Measurements from ENCODE around the gene GATAD2B.
"Not testable (repeated sequence)": the region's sequence is repeated elsewhere in the genome, so short reads cannot be mapped to it uniquely, and the experiment has no call there.

The GATAD2B gene

DNA sequence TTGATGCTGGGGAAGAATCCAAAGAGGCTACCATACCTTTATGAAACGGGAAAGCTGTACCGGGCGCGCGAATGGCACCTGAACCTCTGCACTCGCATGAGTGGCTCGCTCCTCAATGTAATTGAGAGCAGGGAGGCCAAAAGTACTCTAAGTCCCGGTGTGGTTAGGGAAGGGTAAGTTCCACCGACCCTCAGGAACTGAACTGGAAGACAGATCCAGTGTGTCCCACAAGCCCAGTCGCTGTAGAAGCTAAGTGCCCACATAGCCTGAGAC is 1.0 kb downstream of the GATAD2B start:
- TF ChIP-seq, protein P1, sequence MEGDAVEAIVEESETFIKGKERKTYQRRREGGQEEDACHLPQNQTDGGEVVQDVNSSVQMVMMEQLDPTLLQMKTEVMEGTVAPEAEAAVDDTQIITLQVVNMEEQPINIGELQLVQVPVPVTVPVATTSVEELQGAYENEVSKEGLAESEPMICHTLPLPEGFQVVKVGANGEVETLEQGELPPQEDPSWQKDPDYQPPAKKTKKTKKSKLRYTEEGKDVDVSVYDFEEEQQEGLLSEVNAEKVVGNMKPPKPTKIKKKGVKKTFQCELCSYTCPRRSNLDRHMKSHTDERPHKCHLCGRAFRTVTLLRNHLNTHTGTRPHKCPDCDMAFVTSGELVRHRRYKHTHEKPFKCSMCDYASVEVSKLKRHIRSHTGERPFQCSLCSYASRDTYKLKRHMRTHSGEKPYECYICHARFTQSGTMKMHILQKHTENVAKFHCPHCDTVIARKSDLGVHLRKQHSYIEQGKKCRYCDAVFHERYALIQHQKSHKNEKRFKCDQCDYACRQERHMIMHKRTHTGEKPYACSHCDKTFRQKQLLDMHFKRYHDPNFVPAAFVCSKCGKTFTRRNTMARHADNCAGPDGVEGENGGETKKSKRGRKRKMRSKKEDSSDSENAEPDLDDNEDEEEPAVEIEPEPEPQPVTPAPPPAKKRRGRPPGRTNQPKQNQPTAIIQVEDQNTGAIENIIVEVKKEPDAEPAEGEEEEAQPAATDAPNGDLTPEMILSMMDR (IDR thresholded peaks at IDR 0.05; ENCODE audit: low read depth, low read length, missing control alignments), result no peak
- no peak for DNase-seq (ENCODE audit: low read depth)
- H3K4me3 ChIP-seq (ENCODE audit: low read depth, low read length), result peak overlapping the region; percentile 82
- in situ Hi-C loops (cut with HindIII; ENCODE audit: low sequenced_read_pairs), result loop anchor here (5.0 to 25.0 kb wide), 2 partner anchors 61 to 109 kb away; no protein-coding TSS in a partner anchor

DNA sequence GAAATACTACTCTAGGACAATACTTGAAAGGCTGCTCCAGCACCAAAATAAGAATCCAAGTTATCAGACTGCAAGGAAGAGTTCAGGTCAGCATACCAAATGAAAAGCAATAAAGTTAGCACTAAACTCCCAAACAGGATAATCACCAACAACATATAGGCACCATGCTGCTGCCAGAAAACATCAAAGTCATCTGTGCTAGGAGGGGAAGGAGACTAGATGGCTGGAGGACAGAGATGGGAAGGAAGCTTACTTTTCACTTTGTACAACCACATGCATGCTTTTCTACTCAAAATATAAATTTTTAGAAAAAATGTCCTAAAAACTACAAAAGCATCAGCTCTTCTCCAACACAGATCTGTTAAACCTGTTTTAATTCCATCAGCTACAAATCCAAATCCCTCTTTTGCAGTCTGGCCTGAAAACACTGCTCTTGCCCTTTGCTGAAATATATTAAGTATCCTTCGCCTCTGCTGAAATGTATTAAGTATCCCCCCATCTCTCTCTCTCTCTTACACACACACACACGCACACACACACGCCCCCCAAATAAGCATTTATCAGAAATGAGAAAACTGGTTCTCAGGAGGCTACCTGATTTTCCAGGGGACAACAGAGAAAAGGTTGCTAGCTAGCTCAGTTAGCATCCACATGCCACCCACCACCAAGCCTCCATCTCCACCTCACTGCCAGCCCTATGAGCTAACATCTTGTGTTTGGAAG is 1.5 kb downstream of the GATAD2B start:
- in situ Hi-C loops (cut with HindIII; ENCODE audit: low sequenced_read_pairs), result loop anchor here (5.0 to 25.0 kb wide), 2 partner anchors 61 to 109 kb away; no protein-coding TSS in a partner anchor
- TF ChIP-seq, protein P1 (IDR thresholded peaks at IDR 0.05; ENCODE audit: low read depth, low read length, missing control alignments), result no peak
- no peak for DNase-seq (ENCODE audit: low read depth)
- peak overlapping the region; percentile 82 for H3K4me3 ChIP-seq (ENCODE audit: low read depth, low read length)

DNA sequence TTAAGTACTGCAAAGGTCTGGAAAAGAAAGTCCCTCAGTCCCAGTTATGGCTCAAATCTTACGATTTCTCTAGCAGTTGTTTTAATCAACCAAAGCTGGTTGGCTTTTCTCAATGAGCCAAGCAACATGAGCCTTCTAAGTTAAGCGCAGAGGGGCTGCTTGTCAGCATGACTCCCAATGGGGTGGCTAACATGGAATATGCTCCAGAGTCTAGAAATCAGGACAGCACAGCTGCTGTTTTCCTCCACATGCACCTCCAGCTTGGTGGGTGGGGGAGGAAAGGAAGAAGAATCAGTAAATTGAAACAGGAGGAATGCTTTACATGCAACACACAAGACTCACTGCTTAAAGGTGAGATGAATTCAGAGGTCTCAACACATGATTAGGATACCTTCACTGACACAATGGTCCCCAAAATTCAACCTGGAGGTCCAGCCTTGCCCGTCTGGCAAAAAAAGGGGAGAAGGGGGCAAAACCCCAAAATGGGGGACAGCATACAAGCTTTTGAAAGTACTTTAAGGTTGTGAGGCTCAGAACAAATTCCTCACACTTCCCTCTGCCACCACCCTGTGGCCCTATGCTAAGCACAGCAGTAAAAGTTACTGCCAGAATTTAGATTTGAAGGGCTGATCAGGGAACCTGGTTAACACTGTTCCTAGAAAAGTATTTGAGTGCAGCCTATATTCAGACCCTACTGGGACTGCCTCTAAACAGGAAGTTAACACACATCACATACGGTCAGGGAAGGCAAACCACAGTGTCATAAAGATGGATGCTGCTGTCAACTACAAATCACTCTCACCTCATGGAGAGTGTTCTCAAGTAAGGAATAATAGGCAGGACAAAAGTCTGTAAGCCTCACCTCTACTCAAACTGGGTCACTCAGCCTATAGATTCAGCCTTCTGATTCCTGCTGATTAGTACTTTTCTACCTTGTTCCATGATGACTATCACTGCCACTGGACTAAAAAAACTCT is 2.6 kb downstream of the GATAD2B start:
- in situ Hi-C loops (cut with HindIII; ENCODE audit: low sequenced_read_pairs), result loop anchor here (5.0 to 25.0 kb wide), 2 partner anchors 62 to 108 kb away; no protein-coding TSS in a partner anchor
- TF ChIP-seq, protein P1 (IDR thresholded peaks at IDR 0.05; ENCODE audit: low read depth, low read length, missing control alignments), result peak; percentile 44
- H3K4me3 ChIP-seq (ENCODE audit: low read depth, low read length), result peak overlapping the region; percentile 82
- no peak for DNase-seq (ENCODE audit: low read depth)

DNA sequence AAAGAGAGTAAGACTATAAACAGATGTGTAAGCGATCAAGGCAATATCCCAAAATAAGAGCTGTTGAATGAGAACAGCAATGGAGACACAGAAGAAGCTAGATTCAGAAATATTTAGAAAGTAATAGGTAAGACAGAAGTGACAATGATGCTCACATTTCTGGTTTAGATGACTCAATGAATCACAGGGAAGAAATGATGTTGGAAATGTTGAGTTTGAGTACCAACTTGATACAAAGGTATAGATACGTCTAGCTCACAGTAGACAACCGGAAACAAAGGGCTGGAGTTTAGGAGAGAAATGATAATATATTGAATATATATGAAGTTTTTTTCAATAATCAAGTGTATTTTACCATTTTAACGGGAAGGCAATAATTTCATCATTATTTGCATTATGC is 6.5 kb downstream of the GATAD2B start:
- in situ Hi-C loops (cut with HindIII; ENCODE audit: low sequenced_read_pairs), result loop anchor here (25.0 kb wide), 1 partner anchor 104 kb away; no protein-coding TSS in a partner anchor
- TF ChIP-seq, protein P1 (IDR thresholded peaks at IDR 0.05; ENCODE audit: low read depth, low read length, missing control alignments), result no peak
- DNase-seq (ENCODE audit: low read depth), result no peak
- H3K4me3 ChIP-seq (ENCODE audit: low read depth, low read length), result no peak overlapping the region

DNA sequence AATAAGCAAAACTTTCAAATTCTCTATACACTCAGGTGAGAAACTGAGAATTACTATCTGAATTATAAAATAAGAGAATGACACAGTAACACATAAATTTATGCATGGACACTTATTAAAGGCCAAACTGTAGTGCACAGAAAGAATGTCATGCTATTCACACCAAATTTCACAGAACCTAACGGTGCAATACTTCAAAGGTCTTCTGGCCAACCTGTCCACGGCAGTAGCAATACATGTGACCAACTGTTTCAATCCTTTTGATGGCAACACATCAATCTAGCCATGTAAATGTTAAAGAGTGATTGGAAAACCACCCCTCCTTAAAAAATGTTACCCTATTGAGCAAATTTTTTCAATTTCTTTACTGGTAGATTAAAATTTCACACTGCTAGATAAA is 10.4 kb downstream of the GATAD2B start:
- in situ Hi-C loops (cut with HindIII; ENCODE audit: low sequenced_read_pairs), result loop anchor here (25.0 kb wide), 1 partner anchor 100 kb away; no protein-coding TSS in a partner anchor
- DNase-seq (ENCODE audit: low read depth), result no peak

DNA sequence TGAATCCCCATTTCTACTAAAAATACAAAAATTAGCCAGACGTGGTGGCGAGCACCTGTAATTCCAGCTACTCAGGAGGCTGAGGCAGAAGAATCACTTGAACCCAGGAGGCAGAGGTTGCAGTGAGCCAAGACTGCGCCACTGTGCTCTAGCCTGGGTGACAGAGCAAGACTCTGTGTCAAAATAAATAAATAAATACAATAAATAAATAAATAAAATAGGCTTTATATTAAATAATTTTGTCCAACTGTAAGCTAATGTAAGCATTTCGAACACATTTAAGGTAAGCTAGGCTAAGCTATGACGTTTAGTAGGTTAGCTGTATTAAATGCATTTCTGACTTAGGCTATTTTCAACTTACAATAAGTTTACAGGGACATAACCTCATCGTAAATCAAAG is 12.2 kb downstream of the GATAD2B start:
- not testable (repeated sequence) for DNase-seq (ENCODE audit: low read depth); H3K4me3 ChIP-seq (ENCODE audit: low read depth, low read length)
- in situ Hi-C loops (cut with HindIII; ENCODE audit: low sequenced_read_pairs), result loop anchor here (25.0 kb wide), 1 partner anchor 98 kb away; no protein-coding TSS in a partner anchor

More for the DNA sequence above, 10.4 kb downstream of the GATAD2B start:
- TF ChIP-seq, protein P1 (IDR thresholded peaks at IDR 0.05; ENCODE audit: low read depth, low read length, missing control alignments), result no peak
- no peak overlapping the region for H3K4me3 ChIP-seq (ENCODE audit: low read depth, low read length)
